Neural cell (in vitro differentiated cells): Measurements from ENCODE around the gene MCAT.

Experiments
- CTCF ChIP-seq: fragments of 450-650 bp; IDR thresholded peaks from 2 replicates; pipeline ENCODE4 v1.5.1; 2014; ENCODE audit warnings: antibody characterized with exemption, mild to moderate bottlenecking, moderate library complexity; ENCODE audit not compliant: poor library complexity, severe bottlenecking
- EZH2 ChIP-seq: fragments of 200-600, 300-800 bp; shearing (Covaris generic), sonication (generic); IDR thresholded peaks from 2 replicates; pipeline ENCODE4 v1.6.1; 2014; ENCODE audit warnings: antibody characterized with exemption, low read length, borderline replicate concordance, mild to moderate bottlenecking; ENCODE audit not compliant: insufficient read depth, poor library complexity, severe bottlenecking
- POLR2AphosphoS5 ChIP-seq: IDR thresholded peaks from 2 replicates; pipeline ENCODE4 v1.6.1; 2012
- REST ChIP-seq: IDR thresholded peaks from 2 replicates; pipeline ENCODE4 v1.6.1; 2012; ENCODE audit warnings: borderline replicate concordance
- TAF1 ChIP-seq: IDR thresholded peaks from 2 replicates; pipeline ENCODE4 v1.6.1; 2012; ENCODE audit warnings: low read depth

- TF ChIP-seq CTCF (no peak), POLR2AphosphoS5 (no peak), EZH2 (no peak), TAF1 (no peak), REST (no peak)
These were observed 30.9 kb upstream of the MCAT start for GRCh38 chr22:43173976-43174720.
